Hindlimb muscle (tissue), 1 donor: ENCODE data around the gene ZBED1. TPM values are rescaled to one million over a fixed set of nuclear protein-coding genes. Genes with fewer than 3 reads are reported as not detected.

Source experiments
- DNase-seq: peaks from one replicate; pipeline ENCODE4 v3.0.0-alpha.2; 2013
- polyA plus RNA-seq: library from polyadenylated mRNA; unstranded; fragments of 120-200 nt; gene quantifications from one replicate; pipeline ENCODE4 v1.2.1, GENCODE V29; 2013; ENCODE audit not compliant: insufficient read length

ZBED1 gene
- polyA plus RNA-seq, 1 donor = 29.1 TPM

DNA sequence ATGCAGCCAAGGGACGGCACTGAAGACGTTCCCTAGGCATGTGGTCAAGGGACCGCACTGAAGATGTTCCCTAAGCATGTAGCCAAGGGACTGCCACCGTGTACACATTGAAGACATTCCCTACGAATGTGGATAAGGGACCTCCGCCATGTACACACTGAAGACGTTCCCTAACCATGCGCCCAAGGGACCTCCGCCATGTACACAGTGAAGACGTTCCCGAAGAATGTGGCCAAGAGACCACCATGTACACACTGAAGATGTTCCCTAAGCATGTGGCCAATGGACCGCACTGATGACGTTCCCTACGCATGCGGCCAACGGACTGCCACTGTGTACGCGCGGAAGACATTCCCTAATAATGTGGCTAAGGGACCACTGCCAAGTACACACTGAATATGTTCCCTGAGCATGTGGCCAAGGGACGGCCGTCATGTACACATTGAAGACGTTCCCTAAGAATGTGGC lies 48.4 kb downstream of the ZBED1 start:
- DNase-seq = no peak

DNA sequence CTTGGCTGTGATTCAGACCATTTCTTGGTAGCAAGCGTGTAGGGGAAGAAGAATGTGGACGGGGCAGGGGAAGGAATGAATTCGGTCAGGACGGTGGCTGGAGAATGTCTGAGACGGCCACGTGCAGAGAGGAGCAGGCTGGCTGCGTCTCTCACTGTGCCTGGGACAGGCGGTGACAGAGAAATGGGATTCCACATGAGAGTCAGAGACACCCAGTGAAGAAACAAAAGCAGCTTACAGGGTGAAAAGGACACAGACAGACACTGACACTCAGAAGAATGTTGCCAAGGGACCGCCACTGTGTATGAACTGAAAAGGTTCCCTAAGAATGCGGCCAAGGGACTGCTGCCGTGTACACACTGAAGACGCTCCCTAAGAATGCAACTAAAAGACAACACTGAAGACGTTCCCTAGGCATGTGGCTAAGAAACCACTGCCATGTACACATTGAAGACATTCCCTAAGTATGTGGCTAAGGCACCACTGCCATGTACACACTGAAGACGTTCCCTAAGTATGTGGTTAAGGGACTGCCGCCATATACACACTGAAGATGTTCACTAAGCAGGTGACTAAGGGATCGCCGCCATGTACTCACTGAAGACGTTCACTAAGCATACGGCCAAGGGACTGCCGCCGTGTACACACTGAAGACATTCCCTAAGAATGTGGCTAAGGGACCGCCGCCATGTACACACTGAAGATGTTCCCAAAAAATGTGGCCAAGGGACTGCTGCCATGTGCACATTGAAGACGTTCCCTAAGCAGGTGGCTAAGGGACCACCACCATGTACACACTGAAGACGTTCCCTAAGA lies 49.1 kb downstream of the ZBED1 start:
- no peak for DNase-seq

DNA sequence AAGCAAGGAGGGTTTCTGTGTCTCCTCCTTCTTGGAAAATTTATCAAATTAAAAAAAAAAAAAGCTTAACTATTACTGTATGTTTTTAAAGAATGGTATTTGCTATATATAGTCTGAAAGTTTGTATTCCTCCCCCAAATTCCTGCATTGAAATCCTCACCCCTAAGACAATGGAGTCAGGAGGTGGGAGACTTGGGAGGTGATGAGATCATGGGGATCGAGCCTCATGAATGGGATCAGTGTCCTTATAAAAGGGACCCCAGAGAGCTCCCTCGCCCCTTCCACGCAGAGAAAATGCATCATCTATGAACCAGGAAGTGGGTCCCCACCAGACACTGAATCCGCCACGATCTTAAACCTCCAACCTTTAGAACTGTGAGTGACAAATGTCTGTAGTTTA lies 50.1 kb downstream of the ZBED1 start:
- no peak for DNase-seq

GRCh38 chrX:2449135-2449886 lies 51.5 kb downstream of the ZBED1 start:
- no peak for DNase-seq

DNA sequence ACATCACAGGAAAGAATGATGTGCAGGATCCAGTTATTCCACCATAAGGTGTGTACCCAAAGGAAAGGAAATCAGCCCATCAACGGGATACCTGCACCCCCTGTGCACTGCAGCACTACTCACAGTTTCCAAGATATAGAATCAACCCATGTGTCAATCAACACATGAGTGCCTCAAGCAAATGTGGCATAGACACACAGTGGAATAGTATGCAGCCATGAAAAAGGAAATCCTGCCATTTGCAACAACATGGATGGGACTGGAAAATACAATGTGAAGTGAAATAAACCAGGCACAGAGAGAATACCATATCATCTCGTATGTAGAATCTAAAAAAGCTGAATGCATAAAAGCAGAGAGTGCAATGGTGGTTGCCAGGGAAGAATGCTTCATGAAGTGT lies 53.3 kb downstream of the ZBED1 start:
- no peak for DNase-seq

DNA sequence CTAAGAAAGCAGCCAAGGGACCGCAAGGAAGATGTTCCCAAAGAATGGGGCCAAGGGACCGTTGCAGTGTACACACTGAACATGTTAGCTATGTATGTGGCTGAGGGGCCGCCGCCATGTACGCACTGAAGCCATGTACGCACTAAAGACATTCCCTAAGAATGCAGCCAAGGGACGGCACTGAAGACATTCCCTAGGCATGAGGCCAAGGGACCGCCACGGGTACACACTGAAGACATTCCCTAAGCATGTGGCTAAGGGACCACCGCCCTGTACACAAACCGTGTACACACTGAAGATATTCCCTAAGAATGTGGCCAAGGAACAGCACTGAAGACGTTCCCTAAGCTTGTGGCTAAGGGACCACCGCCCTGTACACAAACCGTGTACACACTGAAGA lies 54.0 kb downstream of the ZBED1 start:
- DNase-seq = no peak

DNA sequence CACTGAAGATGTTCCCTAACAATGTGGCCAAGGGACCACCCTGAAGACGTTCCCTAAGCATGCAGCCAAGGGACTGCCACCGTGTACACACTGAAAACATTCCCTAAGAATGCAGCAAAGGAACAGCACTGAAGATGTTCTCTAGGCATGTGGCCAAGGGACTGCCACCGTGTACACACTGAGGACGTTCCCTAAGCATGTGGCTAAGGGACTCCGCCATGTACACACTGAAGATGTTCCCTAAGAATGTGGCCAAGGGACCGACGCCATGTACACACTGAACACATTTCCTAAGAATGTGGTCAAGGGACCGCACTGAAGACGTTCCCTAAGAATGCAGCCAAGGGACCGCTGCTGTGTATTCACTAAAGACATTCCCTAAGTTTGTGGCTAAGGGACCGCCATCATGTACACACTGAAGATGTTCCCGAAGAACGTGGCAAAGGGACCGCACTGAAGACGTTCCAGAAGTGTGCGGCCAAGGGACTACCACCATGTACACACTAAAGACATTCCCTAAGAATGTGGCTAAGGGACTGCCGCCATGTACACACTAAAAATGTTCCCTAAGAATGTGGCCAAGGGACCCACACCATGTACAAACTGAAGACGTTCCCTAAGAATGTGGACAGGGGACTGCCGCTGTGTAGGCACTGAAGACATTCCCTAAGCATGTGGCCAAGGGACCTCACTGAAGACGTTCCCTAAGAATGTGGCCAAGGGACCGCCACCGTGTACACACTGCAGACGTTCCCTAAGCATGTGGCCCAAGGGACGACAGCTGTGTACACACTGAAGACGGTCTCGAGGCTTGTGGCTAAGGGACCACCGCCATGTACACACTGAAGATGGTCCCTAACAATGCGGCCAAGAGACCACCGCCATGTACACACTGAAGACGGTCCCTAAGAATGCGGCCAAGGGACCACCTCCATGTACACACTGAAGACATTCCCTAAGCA lies 54.8 kb downstream of the ZBED1 start:
- no peak for DNase-seq

GRCh38 chrX:2442694-2443093 lies 58.1 kb downstream of the ZBED1 start:
- DNase-seq = no peak

- no peak for DNase-seq
Observed at GRCh38 chrX:2441466-2441865, 59.3 kb downstream of the ZBED1 start.

GRCh38 chrX:2439613-2440012 lies 61.2 kb downstream of the ZBED1 start:
- no peak for DNase-seq

Other genes starting within 250 kb of the ZBED1 start
- 18.3 TPM for gene DHRSX, start within 50 bp of the ZBED1 start, polyA plus RNA-seq
- 348 TPM for gene CD99, start 190.3 kb upstream of the ZBED1 start, polyA plus RNA-seq